HL-60 (cell line): Measurements from ENCODE around the gene HNRNPR.
"Not testable (repeated sequence)": the region's sequence is repeated elsewhere in the genome, so short reads cannot be mapped to it uniquely, and the experiment has no call there.

ENCODE experiments used
- DNase-seq, 2 experiments: peaks; one replicate each; pipeline ENCODE4 v3.0.0-alpha.2; 2010 to 2020; ENCODE audit warnings: low read depth in 1 of 2, low spot score in 1 of 2
- H3K27ac ChIP-seq: fragments of 250-450 bp; sonication (Bioruptor Pico); replicated peaks from 2 replicates; pipeline ENCODE4 v1.5.1; 2020; ENCODE audit warnings: mild to moderate bottlenecking, moderate library complexity
- H3K27me3 ChIP-seq: fragments of 250-450 bp; sonication (Bioruptor Pico); 2 replicates; pipeline ENCODE4 v1.5.1; 2021; ENCODE audit warnings: mild to moderate bottlenecking, moderate library complexity; ENCODE audit not compliant: insufficient read depth, poor library complexity, severe bottlenecking
- H3K4me3 ChIP-seq: replicated peaks from 2 replicates; pipeline ENCODE4 v1.5.1; 2011; ENCODE audit warnings: mild to moderate bottlenecking, control low read depth, low read length; ENCODE audit not compliant: insufficient read depth
- GABPA ChIP-seq: IDR thresholded peaks from 2 replicates; pipeline ENCODE4 v1.6.1; 2012; ENCODE audit warnings: low read depth
- POLR2AphosphoS5 ChIP-seq: IDR thresholded peaks from 2 replicates; pipeline ENCODE4 v1.6.1; 2012; ENCODE audit warnings: low read depth
- REST ChIP-seq: IDR thresholded peaks from 2 replicates; pipeline ENCODE4 v1.6.1; 2012; ENCODE audit warnings: low read depth; ENCODE audit not compliant: insufficient replicate concordance
- SPI1 ChIP-seq: IDR thresholded peaks from 2 replicates; pipeline ENCODE4 v1.6.1; 2012; ENCODE audit warnings: low read depth, mild to moderate bottlenecking, borderline replicate concordance
- TF ChIP-seq, protein P1 (sequence below): IDR thresholded peaks from one replicate; pipeline ENCODE4 v1.5.1; 2011; ENCODE audit warnings: low read length, control low read depth, inconsistent platforms; ENCODE audit not compliant: insufficient read depth

The HNRNPR gene

GRCh38 chr1:23322770-23323169 is 21.3 kb downstream of the HNRNPR start:
- H3K27me3 ChIP-seq: no peaks in the 10 kb centered on the region
- H3K27ac ChIP-seq: no peak overlapping the region
- no peak for TF ChIP-seq SPI1
- TF ChIP-seq POLR2AphosphoS5: no peak
- no peak for TF ChIP-seq GABPA
- no peak for TF ChIP-seq REST
- TF ChIP-seq, protein P1, sequence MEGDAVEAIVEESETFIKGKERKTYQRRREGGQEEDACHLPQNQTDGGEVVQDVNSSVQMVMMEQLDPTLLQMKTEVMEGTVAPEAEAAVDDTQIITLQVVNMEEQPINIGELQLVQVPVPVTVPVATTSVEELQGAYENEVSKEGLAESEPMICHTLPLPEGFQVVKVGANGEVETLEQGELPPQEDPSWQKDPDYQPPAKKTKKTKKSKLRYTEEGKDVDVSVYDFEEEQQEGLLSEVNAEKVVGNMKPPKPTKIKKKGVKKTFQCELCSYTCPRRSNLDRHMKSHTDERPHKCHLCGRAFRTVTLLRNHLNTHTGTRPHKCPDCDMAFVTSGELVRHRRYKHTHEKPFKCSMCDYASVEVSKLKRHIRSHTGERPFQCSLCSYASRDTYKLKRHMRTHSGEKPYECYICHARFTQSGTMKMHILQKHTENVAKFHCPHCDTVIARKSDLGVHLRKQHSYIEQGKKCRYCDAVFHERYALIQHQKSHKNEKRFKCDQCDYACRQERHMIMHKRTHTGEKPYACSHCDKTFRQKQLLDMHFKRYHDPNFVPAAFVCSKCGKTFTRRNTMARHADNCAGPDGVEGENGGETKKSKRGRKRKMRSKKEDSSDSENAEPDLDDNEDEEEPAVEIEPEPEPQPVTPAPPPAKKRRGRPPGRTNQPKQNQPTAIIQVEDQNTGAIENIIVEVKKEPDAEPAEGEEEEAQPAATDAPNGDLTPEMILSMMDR: no peak
- no peak overlapping the region for H3K4me3 ChIP-seq
- DNase-seq: no peak

- not testable (repeated sequence) for H3K4me3 ChIP-seq, DNase-seq, H3K27me3 ChIP-seq, H3K27ac ChIP-seq
Measured at GRCh38 chr1:23310280-23310679, 33.8 kb downstream of the HNRNPR start.

- Histone ChIP-seq H3K27me3 (no peaks in the 10 kb centered on the region), H3K27ac (no peak overlapping the region), H3K4me3 (no peak overlapping the region)
- no peak for TF ChIP-seq GABPA
- TF ChIP-seq POLR2AphosphoS5: no peak
- TF ChIP-seq SPI1: no peak
- no peak for TF ChIP-seq REST
- TF ChIP-seq, protein P1: no peak
- DNase-seq: no peak
Measured at GRCh38 chr1:23304140-23304620, 39.9 kb downstream of the HNRNPR start.

DNA sequence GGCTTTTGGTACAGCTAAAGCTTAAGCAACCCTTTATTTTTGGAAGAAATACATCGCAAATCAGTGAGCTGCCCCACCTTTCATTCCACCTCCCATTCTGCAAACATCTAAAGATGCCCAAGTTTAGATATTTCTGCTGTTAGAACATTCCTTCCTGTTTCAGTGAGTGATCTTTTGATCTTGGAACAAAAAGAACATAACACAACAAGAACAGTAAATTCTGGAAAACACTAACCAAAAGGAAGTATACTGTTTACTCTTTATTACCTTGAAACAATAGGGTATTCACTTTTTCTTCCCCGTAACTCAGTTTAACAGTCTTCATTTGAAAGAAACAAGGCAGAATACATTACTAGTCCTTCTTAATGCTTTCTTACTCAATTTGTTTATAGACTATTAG is 40.6 kb downstream of the HNRNPR start:
- Histone ChIP-seq H3K4me3 (no peak overlapping the region), H3K27me3 (no peaks in the 10 kb centered on the region), H3K27ac (no peak overlapping the region)
- no peak for DNase-seq
- TF ChIP-seq, protein P1: no peak
- TF ChIP-seq POLR2AphosphoS5 (no peak), GABPA (no peak), SPI1 (no peak), REST (no peak)
